Body of pancreas (tissue), 4 donors: ENCODE data around the gene NUP62.

ENCODE experiments used
- CTCF ChIP-seq, 7 experiments: fragments of 450-650 bp in 4 of 7; fragments of 200-600 bp in 3 of 7; sonication (generic) in 3 of 7; IDR thresholded peaks; one replicate each; pipeline ENCODE4 v1.5.1; 2016 to 2019; ENCODE audit warnings: antibody characterized with exemption in 7 of 7
- POLR2A ChIP-seq, 3 donors: fragments of 450-650 bp; IDR thresholded peaks; one replicate each; pipeline ENCODE4 v1.6.1; 2016; ENCODE audit warnings: antibody characterized with exemption in 3 of 3, mild to moderate bottlenecking in 2 of 3

- no peak for TF ChIP-seq CTCF (IDR thresholded peaks at IDR 0.05)
- no peak for TF ChIP-seq POLR2A (IDR thresholded peaks at IDR 0.05)
Observed at GRCh38 chr19:49869009-49869483, 60.3 kb downstream of the NUP62 start.
